Measurements from ENCODE around the gene LRP1B.

LRP1B gene

GRCh38 chr2:140601342-140601741 lies 1529.5 kb downstream of the LRP1B start:
- no peak overlapping the region for H3K27ac ChIP-seq (ENCODE audit: low read depth, low read length)

GRCh38 chr2:140600116-140600515 lies 1530.7 kb downstream of the LRP1B start:
- Histone ChIP-seq H3K9me3 (ENCODE audit: control insufficient read depth, insufficient read depth, low read length) (no peaks in the 10 kb centered on the region), H3K36me3 (ENCODE audit: control insufficient read depth, low read length) (no peaks in the 10 kb centered on the region), H3K9me2 (replicated peaks; ENCODE audit: control insufficient read depth, low read length) (no peaks in the 10 kb centered on the region), H3F3A (ENCODE audit: control insufficient read depth, insufficient read depth) (no peaks in the 10 kb centered on the region), H4K20me1 (ENCODE audit: control insufficient read depth, insufficient read depth, low read depth, low read length) (no peaks in the 10 kb centered on the region), H3K27me3 (ENCODE audit: control insufficient read depth, low read length) (no peaks in the 10 kb centered on the region), H3K4me3 (ENCODE audit: low read length) (no peak overlapping the region), H3K79me2 (ENCODE audit: control insufficient read depth, low read length) (no peaks in the 10 kb centered on the region), H3K4me2 (ENCODE audit: low read length) (no peak overlapping the region), H3K27ac (ENCODE audit: low read depth, low read length) (no peak overlapping the region), H3K4me1 (ENCODE audit: control insufficient read depth, low read length) (no peaks in the 10 kb centered on the region)
- TF ChIP-seq CTCF (IDR thresholded peaks at IDR 0.05; ENCODE audit: low read depth, low read length, poor library complexity, severe bottlenecking) (no peak), EZH2phosphoT487 (IDR thresholded peaks at IDR 0.05; ENCODE audit: borderline replicate concordance, low read length) (no peak)

More at GRCh38 chr2:140601342-140601741, 1529.5 kb downstream of the LRP1B start:
- no peaks in the 10 kb centered on the region for H3F3A ChIP-seq (ENCODE audit: control insufficient read depth, insufficient read depth)
- H3K4me3 ChIP-seq (ENCODE audit: low read length) = no peak overlapping the region
- H3K27me3 ChIP-seq (ENCODE audit: control insufficient read depth, low read length) = no peaks in the 10 kb centered on the region
- no peak for TF ChIP-seq CTCF (IDR thresholded peaks at IDR 0.05; ENCODE audit: low read depth, low read length, poor library complexity, severe bottlenecking)
- no peak overlapping the region for H3K4me2 ChIP-seq (ENCODE audit: low read length)
- H3K9me2 ChIP-seq (replicated peaks; ENCODE audit: control insufficient read depth, low read length) = no peaks in the 10 kb centered on the region
- H4K20me1 ChIP-seq (ENCODE audit: control insufficient read depth, insufficient read depth, low read depth, low read length) = no peaks in the 10 kb centered on the region
- no peaks in the 10 kb centered on the region for H3K9me3 ChIP-seq (ENCODE audit: control insufficient read depth, insufficient read depth, low read length)
- no peaks in the 10 kb centered on the region for H3K4me1 ChIP-seq (ENCODE audit: control insufficient read depth, low read length)
- no peaks in the 10 kb centered on the region for H3K36me3 ChIP-seq (ENCODE audit: control insufficient read depth, low read length)
- H3K79me2 ChIP-seq (ENCODE audit: control insufficient read depth, low read length) = no peaks in the 10 kb centered on the region

DNA sequence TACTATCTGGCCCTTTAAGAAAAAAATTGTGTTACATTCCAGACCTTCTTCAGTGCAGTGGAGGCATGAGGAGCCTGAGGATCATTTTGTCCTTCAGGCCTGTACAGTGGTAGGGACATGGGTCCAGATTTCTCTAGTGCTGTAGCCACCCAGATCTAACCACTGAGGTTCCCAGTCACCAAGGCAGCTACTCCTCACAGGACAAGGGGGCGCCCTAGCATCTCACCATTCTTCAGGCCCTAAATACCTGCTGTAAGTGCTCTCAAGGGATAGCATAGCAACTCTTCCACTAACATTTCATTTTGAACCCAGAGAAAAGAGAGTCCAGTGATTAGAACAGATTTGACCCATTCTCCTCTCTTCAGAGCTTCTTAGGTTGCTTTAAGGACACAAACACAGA lies 1533.0 kb downstream of the LRP1B start:
- H3K9me2 ChIP-seq (replicated peaks; ENCODE audit: control insufficient read depth, low read length) = no peaks in the 10 kb centered on the region
- H3K27ac ChIP-seq (ENCODE audit: low read depth, low read length) = no peak overlapping the region
- no peaks in the 10 kb centered on the region for H3K9me3 ChIP-seq (ENCODE audit: control insufficient read depth, insufficient read depth, low read length)
- TF ChIP-seq CTCF (IDR thresholded peaks at IDR 0.05; ENCODE audit: low read depth, low read length, poor library complexity, severe bottlenecking) = no peak
- TF ChIP-seq EZH2phosphoT487 (IDR thresholded peaks at IDR 0.05; ENCODE audit: borderline replicate concordance, low read length) = no peak
- H3K36me3 ChIP-seq (ENCODE audit: control insufficient read depth, low read length) = no peaks in the 10 kb centered on the region
- H4K20me1 ChIP-seq (ENCODE audit: control insufficient read depth, insufficient read depth, low read depth, low read length) = no peaks in the 10 kb centered on the region
- H3K27me3 ChIP-seq (ENCODE audit: control insufficient read depth, low read length) = no peaks in the 10 kb centered on the region
- H3K4me1 ChIP-seq (ENCODE audit: control insufficient read depth, low read length) = no peaks in the 10 kb centered on the region
- H3K4me3 ChIP-seq (ENCODE audit: low read length) = no peak overlapping the region
- no peaks in the 10 kb centered on the region for H3F3A ChIP-seq (ENCODE audit: control insufficient read depth, insufficient read depth)
- H3K79me2 ChIP-seq (ENCODE audit: control insufficient read depth, low read length) = no peaks in the 10 kb centered on the region
- no peak overlapping the region for H3K4me2 ChIP-seq (ENCODE audit: low read length)

DNA sequence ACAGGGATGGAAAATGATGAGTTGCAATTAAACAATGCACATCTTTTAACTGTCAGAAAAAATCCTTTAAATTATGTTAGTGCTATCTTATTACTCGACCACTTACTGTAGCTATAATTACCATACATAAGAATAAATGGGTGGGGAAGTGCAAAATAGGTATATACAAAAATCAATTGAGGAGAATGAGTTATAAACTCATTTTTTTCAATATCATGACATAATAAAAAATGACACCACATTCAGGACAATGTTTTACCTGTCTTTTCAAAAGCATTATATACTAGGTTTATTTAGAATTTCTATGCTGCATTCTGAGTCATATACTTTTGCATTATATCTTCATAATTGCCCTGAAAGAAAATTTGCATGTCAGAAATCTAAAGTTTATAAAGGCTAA lies 1533.6 kb downstream of the LRP1B start:
- H3K9me2 ChIP-seq (replicated peaks; ENCODE audit: control insufficient read depth, low read length) = no peaks in the 10 kb centered on the region
- H3K27ac ChIP-seq (ENCODE audit: low read depth, low read length) = no peak overlapping the region
- H4K20me1 ChIP-seq (ENCODE audit: control insufficient read depth, insufficient read depth, low read depth, low read length) = no peaks in the 10 kb centered on the region

More for the DNA sequence above, 1533.6 kb downstream of the LRP1B start:
- Histone ChIP-seq H3K4me2 (ENCODE audit: low read length) (no peak overlapping the region), H3K79me2 (ENCODE audit: control insufficient read depth, low read length) (no peaks in the 10 kb centered on the region), H3F3A (ENCODE audit: control insufficient read depth, insufficient read depth) (no peaks in the 10 kb centered on the region), H3K27me3 (ENCODE audit: control insufficient read depth, low read length) (no peaks in the 10 kb centered on the region), H3K9me3 (ENCODE audit: control insufficient read depth, insufficient read depth, low read length) (no peaks in the 10 kb centered on the region), H3K36me3 (ENCODE audit: control insufficient read depth, low read length) (no peaks in the 10 kb centered on the region), H3K4me3 (ENCODE audit: low read length) (no peak overlapping the region), H3K4me1 (ENCODE audit: control insufficient read depth, low read length) (no peaks in the 10 kb centered on the region)
- TF ChIP-seq EZH2phosphoT487 (IDR thresholded peaks at IDR 0.05; ENCODE audit: borderline replicate concordance, low read length) = no peak
- TF ChIP-seq CTCF (IDR thresholded peaks at IDR 0.05; ENCODE audit: low read depth, low read length, poor library complexity, severe bottlenecking) = no peak
